Bronchial epithelial cell (primary cell): ENCODE measurements around the gene SMO. TPM values are rescaled to one million over a fixed set of nuclear protein-coding genes. Genes with fewer than 3 reads are reported as not detected.
"Not testable (repeated sequence)": the region's sequence is repeated elsewhere in the genome, so short reads cannot be mapped to it uniquely, and the experiment has no call there.

Experiments
- DNase-seq: peaks from one replicate; pipeline ENCODE4 v3.0.0-alpha.2; 2010; ENCODE audit warnings: low read depth
- FAIRE-seq: peaks from 2 replicates; lab custom pipeline; 2011; peaks lifted over from hg19 to GRCh38; lab: Jason Lieb, UNC
- H3K27me3 ChIP-seq: 2 replicates; pipeline ENCODE4 v1.5.1; 2011; ENCODE audit warnings: low read length; ENCODE audit not compliant: control insufficient read depth, insufficient read depth
- H3K36me3 ChIP-seq: 2 replicates; pipeline ENCODE4 v1.5.1; 2011; ENCODE audit warnings: low read length; ENCODE audit not compliant: control insufficient read depth, insufficient read depth
- H3K4me3 ChIP-seq: 2 replicates; pipeline ENCODE4 v1.5.1; 2011; ENCODE audit warnings: mild to moderate bottlenecking, low read depth, low read length, control low read depth
- total RNA-seq: library from RNA; depleted of rRNA; stranded (reverse); fragments of >200 nt; gene quantifications from 2 replicates; pipeline ENCODE4 v1.2.1, GENCODE V29; 2014
- TF ChIP-seq, protein P1 (sequence below): IDR thresholded peaks from 2 replicates; pipeline ENCODE4 v1.5.1; 2011; ENCODE audit warnings: mild to moderate bottlenecking, moderate library complexity, low read length, control low read depth, inconsistent platforms; ENCODE audit not compliant: insufficient read depth, severe bottlenecking

SMO gene
- total RNA-seq, 1 donor from 2014 or later: 2.4 TPM

DNA sequence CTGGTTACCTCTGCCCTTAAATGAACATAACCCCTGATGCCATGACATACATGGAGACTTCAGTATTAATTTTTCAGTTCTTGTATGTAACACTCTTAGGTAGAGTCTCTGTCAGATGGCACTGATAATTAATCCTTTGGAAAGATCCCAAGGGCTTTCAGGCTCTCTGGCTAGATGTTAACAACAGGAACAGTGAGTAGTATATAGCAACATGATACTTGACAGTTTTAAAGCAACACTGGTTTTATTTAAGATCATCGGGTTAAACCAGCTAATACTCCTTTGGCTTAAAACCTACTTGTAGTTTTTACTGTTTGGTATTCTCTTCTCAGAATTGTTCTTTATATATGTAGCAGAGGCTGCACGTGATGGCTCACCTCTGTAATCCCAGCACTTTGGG is 63.7 kb downstream of the SMO start:
- DNase-seq (no peak), FAIRE-seq (no peak)
- no peaks in the 10 kb centered on the region for H3K36me3 ChIP-seq

DNA sequence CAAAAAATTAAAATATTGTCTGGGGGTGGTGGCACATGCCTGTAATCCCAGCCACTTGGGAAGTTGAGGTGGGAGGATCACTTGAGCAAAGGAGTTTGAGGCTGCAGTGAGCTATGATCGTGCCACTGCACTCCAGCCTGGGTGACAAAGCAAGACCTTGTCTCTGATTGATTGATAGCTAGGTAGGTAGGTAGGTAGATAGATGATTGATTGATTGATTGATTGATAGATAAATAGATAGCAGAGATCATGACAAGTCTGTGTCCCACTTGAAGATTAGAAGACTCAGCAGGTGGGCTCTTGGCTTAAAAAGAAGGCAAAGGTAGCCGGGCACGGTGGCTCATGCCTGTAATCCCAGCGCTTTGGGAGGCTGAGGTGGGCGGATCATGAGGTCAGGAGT is 64.2 kb downstream of the SMO start:
- H3K36me3 ChIP-seq, FAIRE-seq, DNase-seq: not testable (repeated sequence)

More for the DNA sequence above, 63.7 kb downstream of the SMO start:
- TF ChIP-seq, protein P1, sequence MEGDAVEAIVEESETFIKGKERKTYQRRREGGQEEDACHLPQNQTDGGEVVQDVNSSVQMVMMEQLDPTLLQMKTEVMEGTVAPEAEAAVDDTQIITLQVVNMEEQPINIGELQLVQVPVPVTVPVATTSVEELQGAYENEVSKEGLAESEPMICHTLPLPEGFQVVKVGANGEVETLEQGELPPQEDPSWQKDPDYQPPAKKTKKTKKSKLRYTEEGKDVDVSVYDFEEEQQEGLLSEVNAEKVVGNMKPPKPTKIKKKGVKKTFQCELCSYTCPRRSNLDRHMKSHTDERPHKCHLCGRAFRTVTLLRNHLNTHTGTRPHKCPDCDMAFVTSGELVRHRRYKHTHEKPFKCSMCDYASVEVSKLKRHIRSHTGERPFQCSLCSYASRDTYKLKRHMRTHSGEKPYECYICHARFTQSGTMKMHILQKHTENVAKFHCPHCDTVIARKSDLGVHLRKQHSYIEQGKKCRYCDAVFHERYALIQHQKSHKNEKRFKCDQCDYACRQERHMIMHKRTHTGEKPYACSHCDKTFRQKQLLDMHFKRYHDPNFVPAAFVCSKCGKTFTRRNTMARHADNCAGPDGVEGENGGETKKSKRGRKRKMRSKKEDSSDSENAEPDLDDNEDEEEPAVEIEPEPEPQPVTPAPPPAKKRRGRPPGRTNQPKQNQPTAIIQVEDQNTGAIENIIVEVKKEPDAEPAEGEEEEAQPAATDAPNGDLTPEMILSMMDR: no peak
- H3K27me3 ChIP-seq: no peaks in the 10 kb centered on the region
- no peak overlapping the region for H3K4me3 ChIP-seq

GRCh38 chr7:129255800-129256199 is 67.4 kb downstream of the SMO start:
- no peaks in the 10 kb centered on the region for H3K36me3 ChIP-seq
- FAIRE-seq (no peak), DNase-seq (no peak)
- H3K4me3 ChIP-seq: no peak overlapping the region
- no peaks in the 10 kb centered on the region for H3K27me3 ChIP-seq
- TF ChIP-seq, protein P1: no peak

More for the DNA sequence above, 64.2 kb downstream of the SMO start:
- H3K4me3 ChIP-seq, H3K27me3 ChIP-seq: not testable (repeated sequence)

DNA sequence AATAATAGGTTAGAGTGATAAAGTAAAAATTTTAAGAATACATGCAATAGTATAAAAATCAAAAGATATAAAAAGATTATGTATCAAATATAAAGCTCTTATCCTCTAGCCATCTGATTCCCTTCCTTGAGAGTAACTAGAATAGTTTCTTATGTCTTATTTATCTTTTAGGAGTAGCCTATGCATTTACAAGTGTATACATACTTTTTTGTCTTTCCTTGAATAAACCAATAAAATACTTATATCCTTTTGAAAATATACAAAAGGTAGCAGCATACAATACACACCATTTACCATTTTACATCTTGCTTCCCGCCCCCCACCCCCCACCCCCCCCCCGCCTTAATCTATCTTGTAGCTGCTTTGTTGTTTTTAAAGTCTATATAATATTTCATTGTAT is 67.8 kb downstream of the SMO start:
- TF ChIP-seq, protein P1: no peak
- DNase-seq: no peak
- Histone ChIP-seq H3K4me3 (no peak overlapping the region), H3K27me3 (no peaks in the 10 kb centered on the region), H3K36me3 (no peaks in the 10 kb centered on the region)
- no peak for FAIRE-seq

- H3K27me3 ChIP-seq: no peaks in the 10 kb centered on the region
- FAIRE-seq: no peak
- no peaks in the 10 kb centered on the region for H3K36me3 ChIP-seq
- TF ChIP-seq, protein P1: no peak
- no peak overlapping the region for H3K4me3 ChIP-seq
- DNase-seq: no peak
These were observed 68.7 kb downstream of the SMO start for GRCh38 chr7:129257168-129257567.

GRCh38 chr7:129258649-129259389 is 70.4 kb downstream of the SMO start:
- TF ChIP-seq, protein P1: no peak
- Histone ChIP-seq H3K36me3 (no peaks in the 10 kb centered on the region), H3K4me3 (no peak overlapping the region), H3K27me3 (no peaks in the 10 kb centered on the region)
- DNase-seq (peak; percentile 39), FAIRE-seq (no peak)
